Measurements from ENCODE around the gene GANAB.

DNA sequence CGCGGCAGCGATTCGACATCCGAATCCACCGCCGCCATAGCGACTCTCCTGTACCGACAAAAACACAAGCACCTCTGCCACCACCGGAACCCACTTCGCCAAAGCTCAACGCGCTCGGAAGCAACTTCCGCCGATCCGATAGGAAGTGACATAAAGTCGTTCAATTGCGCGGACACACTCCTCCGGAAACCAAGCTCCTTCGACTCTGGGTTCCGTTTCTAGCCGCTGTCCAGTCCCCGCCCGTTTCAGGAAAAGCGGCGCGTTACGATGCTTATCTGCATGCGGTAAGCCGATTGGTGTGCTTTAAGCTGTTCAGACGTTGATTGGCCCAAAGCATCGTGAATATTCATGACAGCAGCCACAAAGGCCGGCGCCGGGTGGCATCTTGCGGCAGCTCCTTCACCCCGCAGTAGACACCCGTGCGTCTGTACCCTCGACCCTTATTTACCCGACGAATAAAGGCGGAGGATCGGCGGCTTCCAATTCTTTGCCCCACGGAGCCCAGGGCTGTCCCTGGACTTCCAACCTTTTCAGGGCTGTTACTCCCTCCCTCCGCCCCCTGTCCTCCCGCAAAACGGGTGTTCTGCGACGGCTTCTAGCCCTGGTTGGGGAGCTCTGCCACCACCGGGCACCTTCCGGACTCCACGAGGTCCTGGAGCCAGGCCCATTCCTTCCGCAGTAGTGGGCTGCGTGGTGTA, 54.8 kb downstream of the GANAB start, which contains the start of gene TUT1:
- TF ChIP-seq GATA2 (IDR thresholded peaks at IDR 0.05; ENCODE audit: low read depth, low read length) (peak; percentile 96), GATA3 (IDR thresholded peaks at IDR 0.05; ENCODE audit: low read depth, low read length) (no peak)

Data from SH-SY5Y (cell line).